ENCODE results near the gene GFPT2. TPM values are rescaled to one million over a fixed set of nuclear protein-coding genes. Genes with fewer than 3 reads are reported as not detected.

Gene GFPT2
- total RNA-seq, 1 donor from 2014 or later = 20.4 TPM

- no peak overlapping the region for H3K4me3 ChIP-seq
- TF ChIP-seq CTCF (IDR thresholded peaks at IDR 0.05) = no peak
- peaks cover 22% of the 10 kb centered on the region for H3K27me3 ChIP-seq
- intact Hi-C loops (cut with DNase I) = no loop called here
- peaks cover 6% of the 10 kb centered on the region for H3K4me1 ChIP-seq
- DNase-seq (no peak), ATAC-seq (no peak)
- no peak overlapping the region for H3K27ac ChIP-seq
- H3K9me3 ChIP-seq = no peaks in the 10 kb centered on the region
- no peaks in the 10 kb centered on the region for H3K36me3 ChIP-seq
Measured at GRCh38 chr5:180348336-180348735, 4.8 kb downstream of the GFPT2 start.

GRCh38 chr5:180347702-180348101 lies 5.4 kb downstream of the GFPT2 start:
- H3K27me3 ChIP-seq = peaks cover 19% of the 10 kb centered on the region
- H3K4me1 ChIP-seq = peaks cover 6% of the 10 kb centered on the region
- DNase-seq (no peak), ATAC-seq (no peak)
- no peak overlapping the region for H3K27ac ChIP-seq
- H3K9me3 ChIP-seq = no peaks in the 10 kb centered on the region
- TF ChIP-seq CTCF (IDR thresholded peaks at IDR 0.05) = no peak
- no peaks in the 10 kb centered on the region for H3K36me3 ChIP-seq
- H3K4me3 ChIP-seq = no peak overlapping the region
- intact Hi-C loops (cut with DNase I) = no loop called here

- no peak for DNase-seq
- ATAC-seq = no peak
- Histone ChIP-seq H3K4me1 (peaks cover 6% of the 10 kb centered on the region), H3K4me3 (no peak overlapping the region), H3K9me3 (no peaks in the 10 kb centered on the region), H3K27me3 (peaks cover 5% of the 10 kb centered on the region), H3K27ac (no peak overlapping the region), H3K36me3 (no peaks in the 10 kb centered on the region)
- intact Hi-C loops (cut with DNase I) = no loop called here
- TF ChIP-seq CTCF (IDR thresholded peaks at IDR 0.05) = no peak
Measured at GRCh38 chr5:180346358-180346757, 6.8 kb downstream of the GFPT2 start.

- Histone ChIP-seq H3K4me1 (peaks cover 6% of the 10 kb centered on the region), H3K36me3 (no peaks in the 10 kb centered on the region), H3K27ac (no peak overlapping the region), H3K4me3 (no peak overlapping the region), H3K27me3 (no peaks in the 10 kb centered on the region), H3K9me3 (no peaks in the 10 kb centered on the region)
- ATAC-seq (no peak), DNase-seq (no peak)
- intact Hi-C loops (cut with DNase I) = no loop called here
- no peak for TF ChIP-seq CTCF (IDR thresholded peaks at IDR 0.05)
Measured at GRCh38 chr5:180345781-180346180, 7.4 kb downstream of the GFPT2 start.

- intact Hi-C loops (cut with DNase I) = no loop called here
- no peak overlapping the region for H3K4me3 ChIP-seq
- ATAC-seq (no peak), DNase-seq (no peak)
- H3K27me3 ChIP-seq = no peaks in the 10 kb centered on the region
- H3K27ac ChIP-seq = no peak overlapping the region
- no peaks in the 10 kb centered on the region for H3K36me3 ChIP-seq
- no peaks in the 10 kb centered on the region for H3K9me3 ChIP-seq
- no peak for TF ChIP-seq CTCF (IDR thresholded peaks at IDR 0.05)
- H3K4me1 ChIP-seq = peaks cover 6% of the 10 kb centered on the region
Measured at GRCh38 chr5:180345186-180345585, 8.0 kb downstream of the GFPT2 start.

GRCh38 chr5:180344696-180344999 lies 8.5 kb downstream of the GFPT2 start:
- ATAC-seq (no peak), DNase-seq (no peak)
- intact Hi-C loops (cut with DNase I) = no loop called here
- Histone ChIP-seq H3K27ac (no peak overlapping the region), H3K4me3 (no peak overlapping the region), H3K36me3 (no peaks in the 10 kb centered on the region), H3K9me3 (no peaks in the 10 kb centered on the region), H3K27me3 (no peaks in the 10 kb centered on the region), H3K4me1 (peaks cover 6% of the 10 kb centered on the region)
- TF ChIP-seq CTCF (IDR thresholded peaks at IDR 0.05) = no peak

All from upper lobe of right lung (tissue), 1 donor.